Adipocyte (in vitro differentiated cells): ENCODE data around the gene CPHXL.

Experiments used
- DNase-seq: peaks from one replicate; pipeline ENCODE4 v3.0.0-alpha.2; 2015; ENCODE audit warnings: low read depth
- H3K27me3 ChIP-seq: replicated peaks from 2 replicates; pipeline ENCODE4 v1.7.0; 2013; ENCODE audit warnings: mild to moderate bottlenecking, low read length, moderate library complexity; ENCODE audit not compliant: control insufficient read depth, insufficient read depth
- H3K36me3 ChIP-seq: 2 replicates; pipeline ENCODE4 v1.7.0; 2013; ENCODE audit warnings: low read length, mild to moderate bottlenecking, moderate library complexity; ENCODE audit not compliant: control insufficient read depth, insufficient read depth, severe bottlenecking
- H3K4me1 ChIP-seq: 2 replicates; pipeline ENCODE4 v1.7.0; 2013; ENCODE audit warnings: mild to moderate bottlenecking, low read length, moderate library complexity; ENCODE audit not compliant: control insufficient read depth, insufficient read depth
- H3K4me3 ChIP-seq: 2 replicates; pipeline ENCODE4 v1.7.0; 2013; ENCODE audit warnings: mild to moderate bottlenecking, low read length, moderate library complexity
- H3K9ac ChIP-seq: 2 replicates; pipeline ENCODE4 v1.7.0; 2013; ENCODE audit warnings: mild to moderate bottlenecking, low read length, moderate library complexity
- H3K9me3 ChIP-seq: 2 replicates; pipeline ENCODE4 v1.7.0; 2013; ENCODE audit warnings: mild to moderate bottlenecking, low read length, moderate library complexity; ENCODE audit not compliant: control insufficient read depth

The CPHXL gene

GRCh38 chr16:75726390-75726789 lies at the start of gene CPHXL:
Gene CPHXL (minus strand): TSS chr16:75726490. CDS start chr16:75726442, 48 bp downstream.
- no peak for DNase-seq
- Histone ChIP-seq H3K9ac (no peak within 1 kb of the TSS), H3K36me3 (no peaks in the 10 kb centered on the region)

GRCh38 chr16:75774197-75774596 lies 47.9 kb upstream of the CPHXL start:
- DNase-seq: no peak
- Histone ChIP-seq H3K9ac (no peak overlapping the region), H3K36me3 (no peaks in the 10 kb centered on the region), H3K4me3 (no peak overlapping the region), H3K27me3 (no peaks in the 10 kb centered on the region), H3K4me1 (peaks cover 3% of the 10 kb centered on the region), H3K9me3 (no peaks in the 10 kb centered on the region)

More at GRCh38 chr16:75726390-75726789, at the start of gene CPHXL:
- H3K9me3 ChIP-seq: no peaks in the 10 kb centered on the region
- H3K27me3 ChIP-seq: no peaks in the 10 kb centered on the region
- no peak within 1 kb of the TSS for H3K4me3 ChIP-seq
- H3K4me1 ChIP-seq: no peaks in the 10 kb centered on the region

GRCh38 chr16:75770051-75770450 lies 43.8 kb upstream of the CPHXL start:
- Histone ChIP-seq H3K4me3 (no peak overlapping the region), H3K36me3 (no peaks in the 10 kb centered on the region), H3K4me1 (peaks cover 3% of the 10 kb centered on the region), H3K9ac (no peak overlapping the region), H3K9me3 (no peaks in the 10 kb centered on the region), H3K27me3 (no peaks in the 10 kb centered on the region)
- no peak for DNase-seq

- H3K4me1 ChIP-seq: no peaks in the 10 kb centered on the region
- H3K27me3 ChIP-seq: no peaks in the 10 kb centered on the region
- peak; percentile 81 for DNase-seq
- no peak overlapping the region for H3K4me3 ChIP-seq
- H3K36me3 ChIP-seq: no peaks in the 10 kb centered on the region
- no peak overlapping the region for H3K9ac ChIP-seq
- no peaks in the 10 kb centered on the region for H3K9me3 ChIP-seq
Observed at GRCh38 chr16:75764154-75764768, 38.0 kb upstream of the CPHXL start.

GRCh38 chr16:75763204-75763603 lies 36.9 kb upstream of the CPHXL start:
- H3K9me3 ChIP-seq: no peaks in the 10 kb centered on the region
- no peaks in the 10 kb centered on the region for H3K36me3 ChIP-seq
- DNase-seq: no peak
- peaks cover 4% of the 10 kb centered on the region for H3K4me1 ChIP-seq
- H3K27me3 ChIP-seq: no peaks in the 10 kb centered on the region
- H3K9ac ChIP-seq: no peak overlapping the region
- H3K4me3 ChIP-seq: no peak overlapping the region

GRCh38 chr16:75762746-75763145 lies 36.5 kb upstream of the CPHXL start:
- H3K27me3 ChIP-seq: no peaks in the 10 kb centered on the region
- H3K4me1 ChIP-seq: peaks cover 8% of the 10 kb centered on the region
- DNase-seq: no peak
- H3K9me3 ChIP-seq: no peaks in the 10 kb centered on the region
- H3K36me3 ChIP-seq: no peaks in the 10 kb centered on the region
- H3K9ac ChIP-seq: no peak overlapping the region
- H3K4me3 ChIP-seq: no peak overlapping the region

- Histone ChIP-seq H3K4me1 (peaks cover 8% of the 10 kb centered on the region), H3K9ac (no peak overlapping the region), H3K4me3 (no peak overlapping the region), H3K27me3 (no peaks in the 10 kb centered on the region), H3K36me3 (no peaks in the 10 kb centered on the region), H3K9me3 (no peaks in the 10 kb centered on the region)
- DNase-seq: no peak
Observed at GRCh38 chr16:75761108-75761507, 34.8 kb upstream of the CPHXL start.

GRCh38 chr16:75760018-75760519 lies 33.8 kb upstream of the CPHXL start:
- Histone ChIP-seq H3K4me1 (peaks cover 8% of the 10 kb centered on the region), H3K9me3 (no peaks in the 10 kb centered on the region), H3K36me3 (no peaks in the 10 kb centered on the region), H3K27me3 (no peaks in the 10 kb centered on the region), H3K4me3 (no peak overlapping the region), H3K9ac (no peak overlapping the region)
- no peak for DNase-seq

GRCh38 chr16:75758215-75758614 lies 31.9 kb upstream of the CPHXL start:
- Histone ChIP-seq H3K36me3 (no peaks in the 10 kb centered on the region), H3K27me3 (no peaks in the 10 kb centered on the region), H3K4me3 (peak overlapping the region; percentile 26), H3K4me1 (peaks cover 8% of the 10 kb centered on the region), H3K9ac (no peak overlapping the region), H3K9me3 (no peaks in the 10 kb centered on the region)
- DNase-seq: peak; percentile 8

GRCh38 chr16:75754141-75754540 lies 27.9 kb upstream of the CPHXL start:
- no peaks in the 10 kb centered on the region for H3K27me3 ChIP-seq
- no peak overlapping the region for H3K4me3 ChIP-seq
- no peaks in the 10 kb centered on the region for H3K9me3 ChIP-seq
- peaks cover 8% of the 10 kb centered on the region for H3K4me1 ChIP-seq
- H3K9ac ChIP-seq: no peak overlapping the region
- DNase-seq: peak; percentile 25
- H3K36me3 ChIP-seq: no peaks in the 10 kb centered on the region

- H3K27me3 ChIP-seq: no peaks in the 10 kb centered on the region
- no peak for DNase-seq
- H3K36me3 ChIP-seq: no peaks in the 10 kb centered on the region
- H3K4me3 ChIP-seq: no peak overlapping the region
- no peaks in the 10 kb centered on the region for H3K9me3 ChIP-seq
- H3K9ac ChIP-seq: no peak overlapping the region
- H3K4me1 ChIP-seq: no peaks in the 10 kb centered on the region
Observed at GRCh38 chr16:75750528-75750927, 24.2 kb upstream of the CPHXL start.

GRCh38 chr16:75746359-75746758 lies 20.1 kb upstream of the CPHXL start:
- Histone ChIP-seq H3K27me3 (no peaks in the 10 kb centered on the region), H3K36me3 (no peaks in the 10 kb centered on the region), H3K4me3 (no peak overlapping the region), H3K9me3 (peaks cover 18% of the 10 kb centered on the region), H3K9ac (no peak overlapping the region), H3K4me1 (no peaks in the 10 kb centered on the region)
- DNase-seq: no peak
